Measurements from ENCODE around the gene SYK. TPM values are rescaled to one million over a fixed set of nuclear protein-coding genes. Genes with fewer than 3 reads are reported as not detected.

SYK gene
- total and polyA plus RNA-seq, 2 experiments from 2014 or later = 4.9 to 5.1 TPM

GRCh38 chr9:90805006-90805996, 3.7 kb downstream of the SYK start:
- WGBS (ENCODE audit: low lambda C conversion rate, missing lambda C conversion rate) = 67% methylated on average over 6 of the region's 6 CpGs
- Histone ChIP-seq H3K4me1 (ENCODE audit: insufficient read depth) (no peaks in the 10 kb centered on the region), H3K4me2 (no peak overlapping the region), H3K9me2 (replicated peaks; ENCODE audit: insufficient read depth) (no peaks in the 10 kb centered on the region), H3K36me3 (replicated peaks; ENCODE audit: insufficient read depth, low read depth) (no peaks in the 10 kb centered on the region), H2AFZ (no peak overlapping the region), H3K79me2 (no peaks in the 10 kb centered on the region), H3K9me3 (ENCODE audit: low read depth) (no peaks in the 10 kb centered on the region), H3K27ac (no peak overlapping the region), H4K20me1 (ENCODE audit: insufficient read depth, poor library complexity, severe bottlenecking) (no peaks in the 10 kb centered on the region), H3K27me3 (peaks cover 22% of the 10 kb centered on the region), H3K4me3 (no peak overlapping the region)
- no peak for DNase-seq (ENCODE audit: low spot score)
- TF ChIP-seq CTCF (IDR thresholded peaks at IDR 0.05; ENCODE audit: poor library complexity) = no peak
- TF ChIP-seq EZH2phosphoT487 (IDR thresholded peaks at IDR 0.05; ENCODE audit: low read depth, severe bottlenecking, unreplicated experiment) = no peak
- no peak for TF ChIP-seq EZH2 (IDR thresholded peaks at IDR 0.05; ENCODE audit: borderline replicate concordance)

- H3K79me2 ChIP-seq = no peaks in the 10 kb centered on the region
- no peaks in the 10 kb centered on the region for H3K9me3 ChIP-seq (ENCODE audit: low read depth)
- no peak overlapping the region for H3K4me3 ChIP-seq
- WGBS (ENCODE audit: low lambda C conversion rate, missing lambda C conversion rate) = 95% methylated on average over 3 of the region's 3 CpGs
- no peaks in the 10 kb centered on the region for H3K36me3 ChIP-seq (replicated peaks; ENCODE audit: insufficient read depth, low read depth)
- H2AFZ ChIP-seq = no peak overlapping the region
- H3K9me2 ChIP-seq (replicated peaks; ENCODE audit: insufficient read depth) = no peaks in the 10 kb centered on the region
- H3K4me1 ChIP-seq (ENCODE audit: insufficient read depth) = no peaks in the 10 kb centered on the region
- H3K27ac ChIP-seq = no peak overlapping the region
- TF ChIP-seq EZH2 (IDR thresholded peaks at IDR 0.05; ENCODE audit: borderline replicate concordance) (no peak), EZH2phosphoT487 (IDR thresholded peaks at IDR 0.05; ENCODE audit: low read depth, severe bottlenecking, unreplicated experiment) (no peak), CTCF (IDR thresholded peaks at IDR 0.05; ENCODE audit: poor library complexity) (no peak)
- peaks cover 6% of the 10 kb centered on the region for H3K27me3 ChIP-seq
- H3K4me2 ChIP-seq = no peak overlapping the region
- H4K20me1 ChIP-seq (ENCODE audit: insufficient read depth, poor library complexity, severe bottlenecking) = no peaks in the 10 kb centered on the region
- DNase-seq (ENCODE audit: low spot score) = no peak
These were observed 5.4 kb downstream of the SYK start for GRCh38 chr9:90807006-90807405.

GRCh38 chr9:90808398-90808797, 6.8 kb downstream of the SYK start:
- no peaks in the 10 kb centered on the region for H3K79me2 ChIP-seq
- no peak overlapping the region for H3K4me2 ChIP-seq
- TF ChIP-seq CTCF (IDR thresholded peaks at IDR 0.05; ENCODE audit: poor library complexity) (no peak), EZH2 (IDR thresholded peaks at IDR 0.05; ENCODE audit: borderline replicate concordance) (no peak)
- H3K4me1 ChIP-seq (ENCODE audit: insufficient read depth) = no peaks in the 10 kb centered on the region
- H3K9me2 ChIP-seq (replicated peaks; ENCODE audit: insufficient read depth) = no peaks in the 10 kb centered on the region
- no peaks in the 10 kb centered on the region for H3K36me3 ChIP-seq (replicated peaks; ENCODE audit: insufficient read depth, low read depth)
- 76% methylated on average over 6 of the region's 6 CpGs for WGBS (ENCODE audit: low lambda C conversion rate, missing lambda C conversion rate)
- H3K4me3 ChIP-seq = no peak overlapping the region
- no peak overlapping the region for H3K27ac ChIP-seq
- no peaks in the 10 kb centered on the region for H3K27me3 ChIP-seq
- DNase-seq (ENCODE audit: low spot score) = no peak
- no peaks in the 10 kb centered on the region for H4K20me1 ChIP-seq (ENCODE audit: insufficient read depth, poor library complexity, severe bottlenecking)
- H3K9me3 ChIP-seq (ENCODE audit: low read depth) = no peaks in the 10 kb centered on the region
- no peak overlapping the region for H2AFZ ChIP-seq
